T-cell (primary cell): ENCODE data around the gene JAKMIP3. TPM values are rescaled to one million over a fixed set of nuclear protein-coding genes. Genes with fewer than 3 reads are reported as not detected.

Experiments
- ATAC-seq, 4 experiments: fragments of 200-7000 bp in 3 of 4; fragments of 150-1000 bp in 1 of 4; cut with Tn5 transposase; replicated peaks in 1 of 4; 1 replicate in 3 of 4; 2 replicates in 1 of 4; pipeline ENCODE4 v1.10.0; 2021; ENCODE audit warnings: moderate library complexity in 3 of 4, mild to moderate bottlenecking in 2 of 4, moderate number of reproducible peaks in 1 of 4
- CTCF ChIA-PET, 2 donors: fragments of 300-600 bp; sonication (Branson Sonifier 250); formaldehyde crosslinking; loops; one replicate each; lab custom pipeline; 2022; ENCODE audit warnings: antibody characterized with exemption in 2 of 2; lab: Charles Lee
- POLR2A ChIA-PET, 2 donors: fragments of 300-600 bp; sonication (Branson Sonifier 250); formaldehyde crosslinking; loops; one replicate each; lab custom pipeline; 2022; ENCODE audit warnings: antibody characterized with exemption in 2 of 2; lab: Charles Lee
- DNase-seq, 35 experiments: peaks; one replicate each; pipeline versions ENCODE4 v3.0.0 to v3.0.0-alpha.2; 2013 to 2023
- H3K27ac ChIP-seq: one replicate; pipeline ENCODE4 v1.5.1; 2013; ENCODE audit warnings: low read length
- H3K27me3 ChIP-seq, 2 experiments: replicated peaks in 1 of 2; 1 replicate in 1 of 2; 2 replicates in 1 of 2; pipeline versions ENCODE4 v1.6.1 to v1.7.0; 2013; ENCODE audit warnings: low read length in 1 of 2, mixed read lengths in 1 of 2; ENCODE audit not compliant: control insufficient read depth in 2 of 2, insufficient read depth in 2 of 2; ENCODE audit errors: extremely low read depth in 1 of 2
- H3K36me3 ChIP-seq, 2 donors: 1 replicate in 1 of 2; 2 replicates in 1 of 2; pipeline versions ENCODE4 v1.6.1 to v1.7.0; 2013; ENCODE audit warnings: low read length in 1 of 2; ENCODE audit not compliant: control insufficient read depth in 2 of 2, insufficient read depth in 1 of 2; ENCODE audit errors: extremely low read depth in 1 of 2
- H3K4me1 ChIP-seq, 2 experiments: 1 replicate in 1 of 2; 2 replicates in 1 of 2; pipeline versions ENCODE4 v1.6.1 to v1.7.0; 2013; ENCODE audit warnings: low read length in 2 of 2, mixed read lengths in 1 of 2; ENCODE audit not compliant: insufficient read depth in 2 of 2, control insufficient read depth in 1 of 2; ENCODE audit errors: extremely low read depth in 1 of 2
- H3K4me3 ChIP-seq, 2 donors: 1 replicate in 1 of 2; 2 replicates in 1 of 2; pipeline versions ENCODE4 v1.5.1 to v1.7.0; 2013; ENCODE audit warnings: mild to moderate bottlenecking in 2 of 2, low read length in 1 of 2, moderate library complexity in 1 of 2; ENCODE audit not compliant: control insufficient read depth in 1 of 2; ENCODE audit errors: extremely low read depth in 1 of 2
- H3K9me3 ChIP-seq: 2 replicates; pipeline ENCODE4 v1.7.0; 2013
- H3K27ac Mint-ChIP-seq, 2 donors: one replicate each; pipeline ENCODE4 v1.8.0; 2020 to 2021; ENCODE audit warnings: mild to moderate bottlenecking in 2 of 2, mixed read lengths in 2 of 2
- H3K27me3 Mint-ChIP-seq, 2 donors: one replicate each; pipeline ENCODE4 v1.8.0; 2021 to 2022; ENCODE audit warnings: mixed read lengths in 2 of 2
- H3K36me3 Mint-ChIP-seq: one replicate; pipeline ENCODE4 v1.8.0; 2021; ENCODE audit warnings: mixed read lengths
- H3K4me1 Mint-ChIP-seq, 3 donors: one replicate each; pipeline ENCODE4 v1.8.0; 2020 to 2022; ENCODE audit warnings: mixed read lengths in 3 of 3, mild to moderate bottlenecking in 1 of 3
- H3K4me3 Mint-ChIP-seq, 3 donors: one replicate each; pipeline ENCODE4 v1.8.0; 2020 to 2022; ENCODE audit warnings: mild to moderate bottlenecking in 3 of 3, mixed read lengths in 3 of 3, moderate library complexity in 3 of 3
- H3K9me3 Mint-ChIP-seq, 3 donors: one replicate each; pipeline ENCODE4 v1.8.0; 2020 to 2022; ENCODE audit warnings: mixed read lengths in 3 of 3
- WGBS: methylation state at CpG from one replicate; pipeline ENCODE4 v1.1.5; 2013; ENCODE audit warnings: missing lambda C conversion rate; ENCODE audit not compliant: insufficient coverage; 5-methylcytosine and 5-hydroxymethylcytosine counted together
- total RNA-seq, 35 experiments: library from RNA in 6 of 35; stranded (reverse) in 6 of 35; fragments of 120-200 nt in 1 of 35; gene quantifications; one replicate each; pipeline versions ENCODE4 v1.2.1 to v1.2.4 and lab custom pipeline; 2013 to 2026

JAKMIP3 gene
- total RNA-seq, 5 donors from 2014 or later (not counting 1 experiment from before 2014, with no cell fraction given), result 0.32 to 0.98 (median 0.50) TPM

GRCh38 chr10:132066812-132067211 is 1.1 kb downstream of the JAKMIP3 start:
- Mint-ChIP-seq H3K4me1 (peaks cover 10 to 14% (median 10%) of the 10 kb centered on the region in 3 donors), H3K9me3 (no peaks in the 10 kb centered on the region), H3K4me3 (no peak overlapping the region), H3K27me3 (peaks cover 6 to 16% of the 10 kb centered on the region in 2 donors), H3K27ac (no peak overlapping the region), H3K36me3 (no peaks in the 10 kb centered on the region)
- ChIA-PET CTCF (no interaction called here), POLR2A (no interaction called here)
- DNase-seq (no peak), ATAC-seq (no peak)
- Histone ChIP-seq H3K27me3 (peaks cover 0 to 28% of the 10 kb centered on the region in 2 experiments), H3K9me3 (no peaks in the 10 kb centered on the region), H3K4me3 (no peak overlapping the region), H3K4me1 (peaks cover 0 to 5% of the 10 kb centered on the region in 2 experiments), H3K36me3 (no peaks in the 10 kb centered on the region), H3K27ac (no peak overlapping the region)
- WGBS, result 84% methylated on average over 9 of the region's 13 CpGs

- peaks cover 0 to 26% of the 10 kb centered on the region in 2 experiments for H3K27me3 ChIP-seq
- no peak overlapping the region for H3K27ac ChIP-seq
- peaks cover 0 to 5% of the 10 kb centered on the region in 2 experiments for H3K4me1 ChIP-seq
- H3K4me1 Mint-ChIP-seq, result peaks cover 10 to 12% (median 10%) of the 10 kb centered on the region in 3 donors
- H3K4me3 ChIP-seq, result no peak overlapping the region
- H3K36me3 ChIP-seq, result no peaks in the 10 kb centered on the region
- DNase-seq (no peak), ATAC-seq (no peak)
- no peaks in the 10 kb centered on the region for H3K9me3 ChIP-seq
- peaks cover 6 to 17% of the 10 kb centered on the region in 2 donors for H3K27me3 Mint-ChIP-seq
- peaks cover 0 to 5% (median 0%) of the 10 kb centered on the region in 3 donors for H3K9me3 Mint-ChIP-seq
- H3K36me3 Mint-ChIP-seq, result no peaks in the 10 kb centered on the region
- POLR2A ChIA-PET, result no interaction called here
- H3K27ac Mint-ChIP-seq, result no peak overlapping the region
- CTCF ChIA-PET, result no interaction called here
- H3K4me3 Mint-ChIP-seq, result no peak overlapping the region
- 97% methylated on average over 9 of the region's 13 CpGs for WGBS
Measured at GRCh38 chr10:132068431-132069121, 2.8 kb downstream of the JAKMIP3 start.

GRCh38 chr10:132069122-132069848 is 3.5 kb downstream of the JAKMIP3 start:
- DNase-seq, result no peak
- H3K36me3 ChIP-seq, result no peaks in the 10 kb centered on the region
- ChIA-PET CTCF (no interaction called here), POLR2A (no interaction called here)
- H3K27me3 ChIP-seq, result peaks cover 0 to 26% of the 10 kb centered on the region in 2 experiments
- Mint-ChIP-seq H3K9me3 (peaks cover 0 to 5% (median 0%) of the 10 kb centered on the region in 3 donors), H3K36me3 (no peaks in the 10 kb centered on the region), H3K4me3 (no peak overlapping the region), H3K27ac (no peak overlapping the region), H3K27me3 (peaks cover 6 to 21% of the 10 kb centered on the region in 2 donors), H3K4me1 (peaks cover 10 to 12% (median 10%) of the 10 kb centered on the region in 3 donors)
- no peak overlapping the region for H3K4me3 ChIP-seq
- no peak for ATAC-seq
- no peak overlapping the region for H3K27ac ChIP-seq
- no peaks in the 10 kb centered on the region for H3K9me3 ChIP-seq
- H3K4me1 ChIP-seq, result peaks cover 0 to 5% of the 10 kb centered on the region in 2 experiments
- WGBS, result 64% methylated on average over 3 of the region's 8 CpGs

GRCh38 chr10:132069849-132070182 is 4.1 kb downstream of the JAKMIP3 start:
- Histone ChIP-seq H3K4me3 (no peak overlapping the region), H3K4me1 (peaks cover 0 to 5% of the 10 kb centered on the region in 2 experiments), H3K27ac (no peak overlapping the region), H3K36me3 (no peaks in the 10 kb centered on the region), H3K9me3 (no peaks in the 10 kb centered on the region), H3K27me3 (peaks cover 0 to 24% of the 10 kb centered on the region in 2 experiments)
- CTCF ChIA-PET, result no interaction called here
- Mint-ChIP-seq H3K4me1 (peaks cover 10 to 12% (median 10%) of the 10 kb centered on the region in 3 donors), H3K27me3 (peaks cover 6 to 21% of the 10 kb centered on the region in 2 donors), H3K27ac (no peak overlapping the region), H3K9me3 (peaks cover 0 to 5% (median 0%) of the 10 kb centered on the region in 3 donors), H3K4me3 (no peak overlapping the region), H3K36me3 (no peaks in the 10 kb centered on the region)
- no peak for ATAC-seq
- POLR2A ChIA-PET, result no interaction called here
- WGBS, result 91% methylated on average over 4 of the region's 7 CpGs
- no peak for DNase-seq

GRCh38 chr10:132070724-132071123 is 5.0 kb downstream of the JAKMIP3 start:
- no peak overlapping the region for H3K27ac ChIP-seq
- Mint-ChIP-seq H3K4me3 (no peak overlapping the region), H3K27ac (no peak overlapping the region), H3K4me1 (peaks cover 6 to 11% (median 9%) of the 10 kb centered on the region in 3 donors), H3K36me3 (no peaks in the 10 kb centered on the region), H3K27me3 (peaks cover 8 to 20% of the 10 kb centered on the region in 2 donors), H3K9me3 (peaks cover 0 to 5% (median 0%) of the 10 kb centered on the region in 3 donors)
- H3K9me3 ChIP-seq, result no peaks in the 10 kb centered on the region
- peaks cover 0 to 17% of the 10 kb centered on the region in 2 experiments for H3K27me3 ChIP-seq
- DNase-seq, result no peak
- ChIA-PET CTCF (no interaction called here), POLR2A (no interaction called here)
- no peaks in the 10 kb centered on the region for H3K4me1 ChIP-seq
- no CpG with 5 or more reads among the region's 3 CpGs for WGBS
- H3K4me3 ChIP-seq, result no peak overlapping the region
- no peaks in the 10 kb centered on the region for H3K36me3 ChIP-seq
- no peak for ATAC-seq

- Mint-ChIP-seq H3K4me1 (peaks cover 0 to 2% (median under 1%) of the 10 kb centered on the region in 3 donors), H3K27me3 (peaks cover 14 to 18% of the 10 kb centered on the region in 2 donors), H3K4me3 (no peak overlapping the region), H3K9me3 (peaks cover 0 to 5% (median 0%) of the 10 kb centered on the region in 3 donors), H3K36me3 (no peaks in the 10 kb centered on the region), H3K27ac (no peak overlapping the region)
- DNase-seq, result no peak
- no peaks in the 10 kb centered on the region for H3K36me3 ChIP-seq
- H3K9me3 ChIP-seq, result no peaks in the 10 kb centered on the region
- ChIA-PET POLR2A (no interaction called here), CTCF (no interaction called here)
- H3K4me3 ChIP-seq, result no peak overlapping the region
- ATAC-seq, result no peak
- WGBS, result no CpG with 5 or more reads among the region's 3 CpGs
- H3K27ac ChIP-seq, result no peak overlapping the region
- H3K4me1 ChIP-seq, result no peaks in the 10 kb centered on the region
- H3K27me3 ChIP-seq, result peaks cover 0 to 17% of the 10 kb centered on the region in 2 experiments
Measured at GRCh38 chr10:132071667-132072066, 5.9 kb downstream of the JAKMIP3 start.
